ENCODE measurements around the gene PPM1D.
"Not testable (repeated sequence)": the region's sequence is repeated elsewhere in the genome, so short reads cannot be mapped to it uniquely, and the experiment has no call there.

PPM1D gene

DNA sequence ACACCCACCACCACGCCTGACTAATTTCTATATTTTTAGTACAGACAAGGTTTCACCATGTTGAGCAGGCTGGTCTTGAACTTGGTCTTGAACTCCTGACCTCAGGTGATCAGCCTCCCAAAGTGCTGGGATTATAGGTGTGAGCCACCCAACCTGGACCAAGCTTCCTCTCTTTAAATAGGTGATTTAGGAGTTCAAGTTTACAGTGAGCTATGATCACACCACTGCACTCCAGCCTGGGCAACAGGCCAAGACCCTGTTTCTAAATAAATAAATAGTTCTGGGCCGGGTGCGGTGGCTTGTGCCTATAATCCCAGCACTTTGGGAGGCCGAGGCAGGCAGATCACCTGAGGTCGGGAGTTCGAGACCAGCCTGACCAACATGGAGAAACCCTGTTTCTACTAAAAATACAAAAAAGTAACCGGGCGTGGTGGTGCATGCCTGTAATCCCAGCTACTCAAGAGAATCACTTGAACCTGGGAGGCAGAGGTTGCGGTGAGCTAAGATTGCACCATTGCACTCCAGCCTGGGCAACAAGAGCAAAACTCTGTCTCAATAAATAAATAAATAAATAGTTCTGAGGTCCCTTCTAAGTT lies 6.5 kb upstream of the PPM1D start:
- in situ Hi-C loops (cut with MboI; ENCODE audit: low sequenced_read_pairs), result not testable (repeated sequence)

DNA sequence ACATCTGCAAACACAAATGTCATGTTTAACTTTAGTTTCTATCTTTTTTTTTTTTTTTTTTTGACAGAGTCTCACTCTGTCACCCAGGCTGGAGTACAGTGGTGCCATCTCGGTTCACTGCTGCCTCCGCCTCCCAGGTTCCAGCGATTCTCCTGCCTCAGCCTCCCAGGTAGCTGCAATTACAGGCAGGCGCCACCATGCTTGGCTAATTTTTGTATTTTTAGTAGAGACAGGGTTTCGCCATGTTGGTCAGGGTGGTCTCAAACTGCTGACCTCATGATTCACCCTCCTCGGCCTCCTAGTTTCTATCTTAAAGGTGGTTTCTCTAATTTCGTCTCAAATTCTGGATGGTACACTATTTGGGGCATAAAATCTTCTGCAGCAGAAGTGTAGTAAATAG lies 5.8 kb upstream of the PPM1D start:
- in situ Hi-C loops (cut with MboI; ENCODE audit: low sequenced_read_pairs), result not testable (repeated sequence)

DNA sequence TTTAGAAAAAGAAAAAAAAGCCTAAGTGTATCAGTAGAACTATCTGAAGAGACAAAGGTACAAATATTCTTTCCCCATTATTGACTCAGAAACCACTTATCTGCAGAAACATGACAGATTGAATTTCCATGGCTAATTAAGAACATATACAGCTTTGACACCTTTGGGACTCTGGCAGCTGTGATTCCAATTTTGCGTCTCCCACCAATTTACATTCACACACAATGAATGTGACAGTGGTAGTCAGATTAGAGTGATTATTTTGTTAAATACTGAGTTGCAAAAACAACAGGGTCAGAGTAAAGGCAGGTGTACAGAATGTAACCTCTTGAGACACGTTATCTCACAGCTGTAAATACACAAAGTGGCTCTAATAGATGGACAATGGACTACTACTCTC lies 5.3 kb upstream of the PPM1D start:
- in situ Hi-C loops (cut with MboI; ENCODE audit: low sequenced_read_pairs), result no loop called here

DNA sequence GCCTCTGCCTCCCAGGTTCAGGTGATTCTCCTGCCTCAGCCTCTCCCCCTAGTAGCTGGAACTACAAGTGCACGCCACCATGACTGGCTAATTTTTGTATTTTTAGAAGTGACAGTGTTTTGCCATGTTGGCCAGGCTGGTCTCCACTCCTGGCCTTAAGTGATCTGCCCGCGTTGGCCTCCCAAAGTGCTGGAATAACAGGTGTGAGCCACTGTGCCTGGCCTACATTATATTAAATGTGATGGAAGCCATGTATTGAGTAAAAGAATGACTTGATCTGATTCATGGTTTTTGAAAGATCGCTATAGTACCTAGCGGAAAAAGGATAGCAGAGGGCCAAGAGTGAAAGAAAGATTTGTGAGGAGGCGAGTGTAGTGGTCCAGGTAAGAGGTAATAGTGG lies 2.7 kb upstream of the PPM1D start:
- in situ Hi-C loops (cut with MboI; ENCODE audit: low sequenced_read_pairs), result no loop called here

DNA sequence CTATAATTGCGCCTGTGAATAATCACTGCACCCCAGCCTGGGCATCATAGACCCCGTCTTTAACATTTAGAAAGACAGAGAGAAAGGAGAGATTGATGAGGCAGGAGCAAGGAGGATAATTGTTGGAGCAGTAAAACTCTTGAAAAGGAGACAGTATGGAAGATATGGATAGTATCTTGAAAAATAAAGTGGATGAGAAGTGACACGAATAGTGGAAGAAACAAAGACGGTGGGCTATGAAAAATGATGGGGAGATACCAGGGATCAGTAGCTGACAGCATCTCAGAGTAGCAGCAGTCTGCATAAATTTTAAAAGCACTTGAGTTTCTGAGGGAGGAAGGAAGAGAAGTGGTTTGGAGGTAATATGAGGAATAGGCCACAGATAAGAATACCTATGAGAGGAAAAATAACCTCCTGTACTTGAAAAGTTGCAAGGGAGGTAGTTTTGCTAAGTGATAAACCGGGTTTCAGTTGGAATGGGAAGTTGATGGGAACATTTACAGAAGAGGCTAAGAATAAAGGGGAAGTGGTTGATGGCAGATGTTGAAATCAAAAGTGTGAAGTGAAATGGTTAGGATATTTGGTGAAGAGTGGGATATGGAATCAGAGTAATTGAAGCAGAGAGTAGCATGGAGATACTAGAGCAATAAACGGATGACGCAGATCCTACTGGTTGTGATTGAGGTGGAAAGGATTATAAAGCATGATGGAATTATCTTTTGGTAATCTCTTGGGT lies 1.8 kb upstream of the PPM1D start:
- in situ Hi-C loops (cut with MboI; ENCODE audit: low sequenced_read_pairs), result no loop called here

DNA sequence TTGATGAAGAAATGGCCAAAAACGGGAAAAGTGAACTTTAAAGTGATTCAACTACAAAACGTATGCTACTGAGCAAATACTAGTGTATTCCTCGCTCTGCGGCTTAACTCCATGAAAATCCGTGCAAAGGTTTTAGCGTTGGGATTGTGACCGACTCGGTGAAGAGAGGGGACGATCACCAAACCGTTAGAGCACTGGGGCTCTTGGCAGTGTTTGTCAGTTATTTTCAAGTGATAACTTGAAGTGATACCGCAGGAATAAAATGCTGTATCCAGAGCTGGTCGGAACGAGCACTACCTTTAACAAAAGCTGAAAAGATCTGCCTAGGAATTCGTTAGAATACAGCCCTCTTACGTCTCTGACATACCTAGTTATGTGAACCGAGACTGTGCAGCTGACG lies 773 bp upstream of the PPM1D start:
- in situ Hi-C loops (cut with MboI; ENCODE audit: low sequenced_read_pairs), result no loop called here

DNA sequence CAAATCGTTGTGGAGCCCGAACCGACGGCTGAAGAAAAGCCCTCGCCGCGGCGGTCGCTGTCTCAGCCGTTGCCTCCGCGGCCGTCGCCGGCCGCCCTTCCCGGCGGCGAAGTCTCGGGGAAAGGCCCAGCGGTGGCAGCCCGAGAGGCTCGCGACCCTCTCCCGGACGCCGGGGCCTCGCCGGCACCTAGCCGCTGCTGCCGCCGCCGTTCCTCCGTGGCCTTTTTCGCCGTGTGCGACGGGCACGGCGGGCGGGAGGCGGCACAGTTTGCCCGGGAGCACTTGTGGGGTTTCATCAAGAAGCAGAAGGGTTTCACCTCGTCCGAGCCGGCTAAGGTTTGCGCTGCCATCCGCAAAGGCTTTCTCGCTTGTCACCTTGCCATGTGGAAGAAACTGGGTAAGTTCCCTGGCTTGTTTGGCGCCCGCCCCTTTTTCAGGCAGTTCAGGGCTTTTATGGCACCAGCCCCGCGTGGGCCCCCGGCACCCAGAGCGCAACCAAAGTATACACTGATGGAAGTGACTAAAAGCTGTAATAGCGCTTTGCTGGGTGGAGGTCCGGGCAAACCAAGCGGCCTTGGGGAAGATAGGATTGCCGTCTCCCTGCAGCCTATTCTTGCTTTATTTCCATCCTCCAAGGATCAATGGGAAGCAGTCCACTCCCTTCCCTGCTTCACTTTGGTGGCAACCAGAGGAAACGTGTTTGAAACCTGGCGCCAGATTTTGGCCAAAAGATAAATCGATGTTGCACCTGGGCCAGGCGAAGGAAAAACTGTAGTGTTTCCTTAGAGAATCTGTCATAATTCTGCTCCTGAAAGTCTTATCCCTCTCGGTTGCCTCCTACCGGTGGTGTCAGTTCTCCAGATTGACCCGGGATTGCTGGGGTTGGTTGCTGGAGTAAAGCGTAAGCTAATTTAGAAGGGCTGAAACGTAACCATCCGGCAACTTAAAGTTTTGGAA lies 775 bp downstream of the PPM1D start:
- in situ Hi-C loops (cut with MboI; ENCODE audit: low sequenced_read_pairs), result no loop called here

DNA sequence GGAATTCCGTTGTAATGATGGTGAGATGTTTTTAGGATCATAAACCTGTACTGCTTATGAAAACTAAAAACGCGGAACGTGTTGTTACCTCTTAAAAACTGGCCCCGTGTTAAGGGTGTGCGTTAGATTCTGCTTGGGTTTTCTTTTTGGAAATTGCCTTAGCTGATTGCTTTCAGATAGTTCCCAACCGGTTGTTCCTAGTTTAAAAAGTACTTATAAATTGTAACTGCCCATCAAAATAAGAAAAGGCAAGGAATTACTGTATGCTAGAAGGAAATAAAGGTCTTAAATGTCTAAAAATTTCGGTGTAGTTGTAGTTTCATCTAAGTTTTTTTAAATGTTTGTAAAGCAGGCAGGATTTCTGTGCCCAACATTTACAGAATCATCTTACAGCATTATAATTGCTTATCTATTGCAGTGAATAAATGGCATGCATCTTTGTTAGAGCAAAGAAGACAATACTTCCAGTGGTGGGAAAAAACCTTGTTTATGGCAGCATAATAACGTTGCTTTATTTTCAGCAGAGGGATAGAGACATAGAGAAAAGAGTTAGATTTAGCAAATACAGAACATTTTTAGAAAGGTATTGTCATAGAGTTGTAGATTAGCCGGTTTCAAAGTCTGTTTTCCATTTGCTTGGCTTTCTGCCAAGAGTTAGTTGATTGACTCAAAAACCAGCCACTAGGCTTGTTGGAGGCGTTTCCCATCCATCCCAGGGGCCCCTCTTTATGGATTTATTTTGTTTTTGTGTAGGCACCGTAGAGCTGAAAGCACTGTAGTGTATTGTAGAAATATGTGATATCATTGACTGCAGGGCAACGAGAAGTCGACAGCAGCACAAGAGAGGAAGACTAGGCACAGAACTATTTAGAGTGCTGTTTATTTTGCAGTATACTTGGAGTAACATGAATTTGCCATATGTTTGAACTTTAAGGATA lies 1.7 kb downstream of the PPM1D start:
- in situ Hi-C loops (cut with MboI; ENCODE audit: low sequenced_read_pairs), result no loop called here

DNA sequence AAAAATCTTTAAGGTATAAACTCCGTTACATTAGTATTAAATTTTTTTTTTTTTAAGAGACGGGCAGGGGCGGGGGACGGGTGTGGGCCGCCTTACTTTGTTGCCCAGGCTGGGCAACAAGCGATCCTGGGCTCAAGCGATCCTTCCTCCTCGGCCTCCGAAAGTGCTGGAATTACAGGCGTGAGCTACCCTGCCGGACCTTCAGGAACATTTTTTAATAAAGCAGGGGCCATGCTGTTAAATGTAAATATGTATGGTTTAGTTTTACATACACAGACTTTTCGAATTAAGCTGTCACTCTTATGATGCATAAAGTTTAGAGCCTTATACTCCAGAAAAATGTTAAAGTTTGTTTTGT lies 2.4 kb downstream of the PPM1D start:
- in situ Hi-C loops (cut with MboI; ENCODE audit: low sequenced_read_pairs), result no loop called here

DNA sequence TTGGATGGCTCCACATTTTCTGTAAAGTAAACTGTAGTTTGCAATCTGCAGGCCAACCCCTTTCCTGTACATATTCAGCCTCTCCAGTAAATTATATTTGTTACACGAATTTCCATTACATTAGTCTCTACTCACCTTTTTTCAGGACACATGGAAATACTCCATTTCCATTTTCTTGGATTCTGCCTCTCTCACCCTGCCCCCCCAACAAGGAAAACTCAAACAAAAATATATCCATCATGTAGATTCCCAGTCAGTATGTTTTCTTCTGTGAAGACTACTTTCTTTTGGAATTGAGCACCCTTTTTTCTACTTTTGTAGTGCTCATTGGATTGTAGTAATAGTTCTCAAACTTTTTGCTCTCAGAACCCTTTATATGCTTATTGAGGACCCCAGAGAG lies 2.9 kb downstream of the PPM1D start:
- in situ Hi-C loops (cut with MboI; ENCODE audit: low sequenced_read_pairs), result no loop called here

DNA sequence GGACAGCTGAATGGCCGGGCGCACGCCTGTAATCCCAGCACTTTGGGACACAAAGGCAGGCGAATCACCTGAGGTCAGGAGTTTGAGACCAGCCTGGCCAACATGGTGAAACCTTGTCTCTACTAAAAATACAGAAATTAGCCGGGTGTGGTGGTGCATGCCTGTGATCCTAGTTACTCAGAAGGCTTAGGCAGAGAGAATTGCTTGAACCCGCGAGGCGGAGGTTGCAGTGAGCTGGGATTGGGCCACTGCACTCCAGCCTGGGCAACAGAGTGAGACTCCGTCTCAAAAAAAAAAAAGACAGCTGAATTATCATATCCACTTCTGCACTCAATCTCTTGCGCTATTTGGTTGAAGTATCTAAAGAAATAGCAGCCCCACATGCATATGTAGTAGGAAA lies 3.5 kb downstream of the PPM1D start:
- in situ Hi-C loops (cut with MboI; ENCODE audit: low sequenced_read_pairs), result not testable (repeated sequence)

DNA sequence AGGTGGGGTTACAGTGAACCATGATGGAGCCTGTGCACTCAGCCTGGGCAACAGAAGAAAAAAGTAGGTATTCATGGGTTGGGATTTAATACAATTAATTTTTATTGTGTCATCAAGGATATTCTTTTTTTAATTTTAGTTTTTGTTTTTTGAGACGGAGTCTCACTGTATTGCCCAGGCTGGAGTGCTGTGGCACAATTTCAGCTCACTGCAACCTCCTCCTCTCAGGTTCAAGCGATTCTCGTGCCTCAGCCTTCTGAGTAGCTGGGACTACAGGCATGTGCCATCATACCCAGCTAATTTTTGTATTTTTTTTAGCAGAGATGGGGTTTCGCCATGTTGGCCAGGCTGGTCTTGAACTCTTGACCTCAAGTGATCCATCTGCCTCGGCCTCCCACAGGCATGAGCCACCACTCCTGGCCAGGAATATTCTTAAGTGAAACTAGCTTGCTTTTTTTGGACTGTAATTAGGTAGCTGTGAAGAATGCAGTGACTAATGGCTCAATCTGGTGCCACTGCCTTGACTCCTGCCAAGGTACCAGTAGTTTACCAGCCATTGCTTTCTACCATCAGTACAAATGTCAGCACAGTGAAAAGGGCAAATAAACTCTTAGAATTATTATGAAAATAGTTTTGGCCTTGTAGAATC lies 4.8 kb downstream of the PPM1D start:
- in situ Hi-C loops (cut with MboI; ENCODE audit: low sequenced_read_pairs), result no loop called here

DNA sequence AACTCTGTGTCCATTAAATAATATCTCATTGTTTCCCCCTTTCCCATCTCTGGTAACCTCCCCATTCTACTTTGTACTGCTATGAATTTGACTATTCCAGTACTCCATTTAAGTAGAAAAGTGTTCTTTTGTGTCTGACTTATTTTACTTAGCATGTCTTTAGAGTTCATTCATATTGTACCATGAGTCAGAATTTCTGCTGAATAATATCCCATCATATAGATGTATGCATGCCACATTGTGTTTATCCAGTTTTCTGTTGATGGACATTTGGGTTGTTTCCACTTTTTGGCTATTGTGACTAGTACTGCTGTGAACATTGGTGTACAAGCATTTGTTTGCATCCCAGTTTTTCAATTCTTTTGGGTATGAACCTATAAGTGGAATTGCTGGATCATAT lies 6.0 kb downstream of the PPM1D start:
- in situ Hi-C loops (cut with MboI; ENCODE audit: low sequenced_read_pairs), result no loop called here

DNA sequence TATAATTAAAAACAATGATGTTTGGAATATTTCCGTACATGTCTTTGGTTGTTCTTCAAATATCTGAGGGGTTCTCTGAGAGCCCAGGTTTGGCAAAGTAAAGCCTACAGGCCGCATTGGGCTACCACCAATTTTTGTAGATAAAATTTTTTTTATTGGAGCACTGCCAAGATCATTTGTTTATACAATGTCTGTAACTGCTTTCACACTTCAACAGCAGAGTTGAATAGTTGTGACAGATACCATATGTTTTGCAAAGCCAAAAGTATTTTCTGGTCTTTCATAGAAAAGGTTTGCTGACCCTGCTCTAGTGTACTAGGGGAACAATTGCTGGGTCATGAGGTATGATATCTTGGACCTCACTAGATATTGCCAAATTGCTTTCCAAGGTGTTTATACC lies 10.5 kb downstream of the PPM1D start:
- in situ Hi-C loops (cut with MboI; ENCODE audit: low sequenced_read_pairs), result no loop called here

DNA sequence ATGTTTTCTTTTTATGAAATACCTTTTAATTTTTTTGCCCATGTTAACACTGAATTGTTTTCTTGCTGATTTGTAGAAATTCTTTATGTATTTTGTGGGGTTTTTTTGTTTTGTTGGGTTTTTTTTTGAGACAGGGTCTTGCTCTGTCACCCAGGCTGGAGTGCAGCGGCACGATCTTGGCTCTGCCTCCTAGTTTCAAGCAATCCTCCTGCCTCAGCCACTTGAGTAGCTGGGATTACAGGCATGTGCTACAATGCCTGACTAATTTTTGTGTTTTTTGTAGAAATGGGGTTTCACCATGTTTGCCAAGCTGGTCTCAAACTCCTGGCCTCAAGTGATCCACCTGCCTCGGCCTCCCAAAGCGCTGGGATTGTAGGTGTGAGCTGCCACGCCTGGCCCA lies 11.3 kb downstream of the PPM1D start:
- in situ Hi-C loops (cut with MboI; ENCODE audit: low sequenced_read_pairs), result not testable (repeated sequence)

DNA sequence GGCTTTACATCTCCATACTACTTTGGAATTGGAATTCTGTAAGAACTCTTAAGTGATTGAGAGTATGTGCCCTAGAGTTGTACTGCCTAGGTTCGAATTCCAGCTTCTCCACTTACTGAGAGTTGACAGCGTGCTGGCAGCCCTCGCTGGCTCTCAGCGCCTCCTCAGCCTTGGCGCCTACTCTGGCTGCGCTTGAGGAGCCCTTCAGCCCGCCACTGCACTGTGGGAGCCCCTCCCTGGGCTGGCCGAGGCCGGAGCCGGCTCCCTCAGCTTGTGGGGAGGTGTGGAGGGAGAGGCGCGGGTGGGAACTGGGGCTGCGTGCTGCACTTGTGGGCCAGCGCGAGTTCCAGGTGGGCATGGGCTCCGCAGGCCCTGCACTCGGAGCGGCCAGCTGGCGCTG lies 13.3 kb downstream of the PPM1D start:
- in situ Hi-C loops (cut with MboI; ENCODE audit: low sequenced_read_pairs), result no loop called here

DNA sequence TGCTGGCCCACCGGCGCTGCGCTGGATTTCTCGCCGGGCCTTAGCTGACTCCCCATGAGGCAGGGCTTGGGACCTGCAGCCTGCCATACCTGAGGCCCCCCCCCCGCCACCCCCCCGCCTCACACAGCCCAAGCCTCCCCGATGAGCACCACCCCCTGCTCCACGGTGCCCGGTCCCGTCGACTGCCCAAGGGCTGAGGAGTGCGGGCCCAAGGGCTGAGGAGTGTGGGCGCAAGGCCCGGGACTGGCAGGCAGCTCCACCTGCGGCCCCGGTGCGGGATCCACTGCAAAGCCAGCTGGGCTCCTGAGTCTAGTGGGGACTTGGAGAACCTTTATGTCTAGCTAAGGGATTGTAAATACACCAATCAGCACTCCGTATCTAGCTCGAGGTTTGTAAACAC lies 13.8 kb downstream of the PPM1D start:
- in situ Hi-C loops (cut with MboI; ENCODE audit: low sequenced_read_pairs), result not testable (repeated sequence)

DNA sequence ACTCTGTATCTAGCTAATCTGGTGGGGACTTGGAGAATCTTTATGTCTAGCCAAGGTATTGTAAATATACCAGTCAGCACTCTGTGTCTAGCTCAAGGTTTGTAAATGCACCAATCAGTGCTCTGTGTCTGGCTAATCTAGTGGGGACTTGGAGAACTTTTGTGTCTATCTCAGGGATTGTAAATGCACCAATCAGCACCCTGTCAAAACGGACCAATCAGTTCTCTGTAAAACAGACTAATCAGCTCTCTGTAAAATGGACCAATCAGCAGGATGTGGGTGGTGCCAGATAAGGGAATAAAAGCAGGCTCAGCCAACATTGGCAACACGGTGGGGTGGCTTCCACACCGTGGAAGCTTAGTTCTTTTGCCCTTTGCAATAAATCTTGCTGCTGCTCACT lies 14.3 kb downstream of the PPM1D start:
- in situ Hi-C loops (cut with MboI; ENCODE audit: low sequenced_read_pairs), result not testable (repeated sequence)

DNA sequence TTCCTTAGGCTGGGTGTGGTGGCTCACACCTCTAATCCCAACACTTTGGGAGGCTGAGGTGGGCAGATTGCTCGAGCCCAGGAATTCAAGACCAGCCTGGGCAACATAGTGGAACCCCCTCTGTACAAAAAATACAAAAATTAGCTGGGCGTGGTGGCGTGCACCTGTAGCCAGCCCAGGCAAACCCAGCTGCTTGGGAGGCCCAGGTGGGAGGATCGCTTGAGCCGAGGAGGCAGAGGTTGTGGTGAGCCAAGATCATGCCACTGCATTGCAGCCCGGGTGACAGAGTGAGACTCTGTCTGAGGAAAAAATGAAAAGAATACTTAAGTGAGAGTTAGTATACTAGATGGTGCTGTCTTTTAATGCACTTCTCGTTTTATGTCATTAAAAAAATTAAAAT lies 15.1 kb downstream of the PPM1D start:
- in situ Hi-C loops (cut with MboI; ENCODE audit: low sequenced_read_pairs), result no loop called here

DNA sequence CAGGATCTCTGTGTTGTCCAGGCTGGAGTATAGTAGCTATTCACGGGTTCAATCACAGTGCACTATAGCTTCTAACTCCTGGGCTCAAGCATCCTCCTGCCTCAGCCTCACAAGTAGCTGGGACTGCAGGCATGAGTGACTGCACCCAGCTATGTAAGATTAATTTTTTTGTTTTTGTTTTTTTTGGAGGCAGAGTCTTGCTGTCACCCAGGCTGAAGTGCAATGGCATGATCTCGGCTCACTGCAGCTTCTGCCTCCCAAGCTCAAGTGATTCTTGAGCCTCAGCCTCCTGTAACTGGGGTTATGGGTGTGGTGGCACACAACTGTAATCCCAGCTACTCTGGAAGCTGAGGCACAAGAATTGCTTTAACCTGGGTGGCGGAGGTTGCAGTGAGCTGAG lies 15.8 kb downstream of the PPM1D start:
- in situ Hi-C loops (cut with MboI; ENCODE audit: low sequenced_read_pairs), result no loop called here
